IMR-90 (cell line): ENCODE results near the gene UNC93A.

Experiments used
- CEBPB ChIP-seq: IDR thresholded peaks from 2 replicates; pipeline ENCODE4 v1.6.1; 2012; ENCODE audit warnings: low read depth, low read length, improper control_type of control experiment
- CTCF ChIP-seq: conservative IDR thresholded peaks from 2 replicates; pipeline ENCODE4 v1.5.1; 2012; ENCODE audit warnings: mild to moderate bottlenecking, low read depth, low read length, improper control_type of control experiment
- FOS ChIP-seq: fragments of 150-350 bp; IDR thresholded peaks from 2 replicates; pipeline ENCODE4 v1.6.1; 2016; ENCODE audit warnings: low read depth, low read length
- POLR2A ChIP-seq: IDR thresholded peaks from 2 replicates; pipeline ENCODE4 v1.6.1; 2012; ENCODE audit warnings: mild to moderate bottlenecking, low read depth, low read length

- TF ChIP-seq CTCF (no peak), POLR2A (no peak), FOS (no peak), CEBPB (no peak)
These were observed 15.7 kb upstream of the UNC93A start for GRCh38 chr6:167275436-167275835.
